B cell (primary cell): ENCODE data around the gene ABCA7. TPM values are rescaled to one million over a fixed set of nuclear protein-coding genes. Genes with fewer than 3 reads are reported as not detected.

Experiments
- ATAC-seq: fragments of 200-7000 bp; cut with Tn5 transposase; one replicate; pipeline ENCODE4 v1.10.0; 2021; ENCODE audit warnings: low read depth, mild to moderate bottlenecking, moderate number of reproducible peaks, moderate library complexity
- CTCF ChIA-PET: fragments of 350-600 bp; sonication (Branson Sonifier 250); formaldehyde crosslinking; loops from one replicate; lab custom pipeline; 2021; ENCODE audit warnings: antibody characterized with exemption, inconsistent platforms; lab: Charles Lee
- POLR2A ChIA-PET: fragments of 350-600 bp; sonication (Branson Sonifier 250); formaldehyde crosslinking; loops from one replicate; lab custom pipeline; 2021; ENCODE audit warnings: antibody characterized with exemption; lab: Charles Lee
- DNase-seq: peaks from one replicate; pipeline ENCODE4 v3.0.0; 2013
- H2AFZ ChIP-seq: 2 replicates; pipeline ENCODE4 v1.6.1; 2012; ENCODE audit warnings: mild to moderate bottlenecking, low read depth, low read length; ENCODE audit not compliant: insufficient read depth, poor library complexity, severe bottlenecking
- H3K27ac ChIP-seq, 2 donors: 1 replicate in 1 of 2; 2 replicates in 1 of 2; pipeline ENCODE4 v1.5.1; 2012 to 2013; ENCODE audit warnings: low read length in 2 of 2, mild to moderate bottlenecking in 2 of 2, moderate library complexity in 1 of 2
- H3K27me3 ChIP-seq, 4 experiments: fragments of 200-600 bp in 1 of 4; sonication (generic) in 1 of 4; replicated peaks in 1 of 4; 1 replicate in 2 of 4; 2 replicates in 2 of 4; pipeline versions ENCODE4 v1.6.1 to v1.7.0; 2013 to 2016; ENCODE audit warnings: low read length in 3 of 4, mild to moderate bottlenecking in 2 of 4, mixed read lengths in 1 of 4, moderate library complexity in 1 of 4; ENCODE audit not compliant: insufficient read depth in 4 of 4, control insufficient read depth in 3 of 4; ENCODE audit errors: control extremely low read depth in 1 of 4
- H3K36me3 ChIP-seq, 2 experiments: replicated peaks in 1 of 2; 1 replicate in 1 of 2; 2 replicates in 1 of 2; pipeline versions ENCODE4 v1.6.1 to v1.7.1; 2013; ENCODE audit warnings: low read length in 1 of 2; ENCODE audit not compliant: insufficient read depth in 2 of 2, control insufficient read depth in 1 of 2; ENCODE audit errors: control extremely low read depth in 1 of 2, extremely low read depth in 1 of 2
- H3K4me1 ChIP-seq, 2 donors: fragments of 200-600 bp in 1 of 2; sonication (generic) in 1 of 2; 1 replicate in 1 of 2; 2 replicates in 1 of 2; pipeline versions ENCODE4 v1.5.1 to v1.6.1; 2013 to 2017; ENCODE audit warnings: low read length in 2 of 2; ENCODE audit not compliant: control insufficient read depth in 2 of 2, insufficient read depth in 2 of 2
- H3K4me2 ChIP-seq: replicated peaks from 2 replicates; pipeline ENCODE3; 2012; ENCODE audit warnings: mild to moderate bottlenecking, low read depth, low read length; ENCODE audit not compliant: poor library complexity, severe bottlenecking
- H3K4me3 ChIP-seq, 5 experiments: fragments of 200-600 bp in 1 of 5; sonication (generic) in 1 of 5; 1 replicate in 3 of 5; 2 replicates in 2 of 5; pipeline versions ENCODE4 v1.5.1 to v1.7.0; 2011 to 2016; ENCODE audit warnings: low read length in 4 of 5, mild to moderate bottlenecking in 4 of 5, low read depth in 2 of 5, control low read depth in 1 of 5, moderate library complexity in 1 of 5; ENCODE audit not compliant: insufficient read depth in 1 of 5; ENCODE audit errors: control extremely low read depth in 1 of 5, extremely low read depth in 1 of 5
- H3K79me2 ChIP-seq: fragments of 200-600 bp; sonication (generic); one replicate; pipeline ENCODE4 v1.6.0; 2016; ENCODE audit warnings: low read length; ENCODE audit not compliant: control insufficient read depth, insufficient read depth
- H3K9ac ChIP-seq: fragments of 200-600 bp; sonication (generic); 2 replicates; pipeline ENCODE4 v1.6.1; 2017; ENCODE audit warnings: mild to moderate bottlenecking, low read length, moderate library complexity
- H3K9me3 ChIP-seq, 3 donors: one replicate each; pipeline versions ENCODE4 v1.6.1 to v1.7.1; 2013; ENCODE audit warnings: low read length in 2 of 3; ENCODE audit not compliant: control insufficient read depth in 2 of 3, insufficient read depth in 1 of 3; ENCODE audit errors: control extremely low read depth in 1 of 3
- H4K20me1 ChIP-seq: 2 replicates; pipeline ENCODE4 v1.6.0; 2012; ENCODE audit warnings: mild to moderate bottlenecking, low read length; ENCODE audit not compliant: insufficient read depth, control insufficient read depth, poor library complexity, severe bottlenecking
- H3K27ac Mint-ChIP-seq: one replicate; pipeline ENCODE4 v1.8.0; 2021; ENCODE audit warnings: mixed read lengths
- H3K27me3 Mint-ChIP-seq: one replicate; pipeline ENCODE4 v1.8.0; 2021; ENCODE audit warnings: mixed read lengths
- H3K4me1 Mint-ChIP-seq: one replicate; pipeline ENCODE4 v1.8.0; 2021; ENCODE audit warnings: mixed read lengths
- H3K4me3 Mint-ChIP-seq: one replicate; pipeline ENCODE4 v1.8.0; 2021; ENCODE audit warnings: mixed read lengths
- H3K9me3 Mint-ChIP-seq: one replicate; pipeline ENCODE4 v1.8.0; 2022; ENCODE audit warnings: mixed read lengths; ENCODE audit not compliant: insufficient read depth
- CTCF ChIP-seq: fragments of 200-600 bp; IDR thresholded peaks from one replicate; pipeline ENCODE4 v1.8.0; 2022; ENCODE audit warnings: antibody characterized with exemption, mild to moderate bottlenecking
- EZH2 ChIP-seq: IDR thresholded peaks from 2 replicates; pipeline ENCODE4 v1.6.1; 2012; ENCODE audit warnings: borderline replicate concordance, low read depth, mild to moderate bottlenecking, moderate library complexity, low read length; ENCODE audit not compliant: insufficient read depth, poor library complexity, severe bottlenecking
- WGBS: methylation state at CpG from one replicate; pipeline ENCODE4 v1.1.5; 2013; ENCODE audit warnings: missing lambda C conversion rate; ENCODE audit not compliant: insufficient coverage; 5-methylcytosine and 5-hydroxymethylcytosine counted together
- intact Hi-C: fragments of 100-400 bp; cut with micrococcal nuclease; formaldehyde crosslinking; loops from one replicate; pipeline ENCODE4 v1.10.0; 2022
- polyA plus RNA-seq: library from polyadenylated mRNA; depleted of rRNA; stranded (reverse); fragments of >200 nt; gene quantifications from 2 replicates; pipeline ENCODE4 v1.2.3, GENCODE V29; 2012
- total RNA-seq, 2 donors: library from RNA; stranded (reverse); fragments of 120-200 nt in 1 of 2; gene quantifications; 1 replicate in 1 of 2; 2 replicates in 1 of 2; pipeline versions ENCODE4 v1.2.3 to v1.2.4, GENCODE V29; 2013 to 2022

ABCA7 gene
- total and polyA plus RNA-seq, 2 donors (not counting 1 experiment from before 2014, with no cell fraction given): 192 to 281 TPM

- Mint-ChIP-seq H3K27me3 (no peaks in the 10 kb centered on the region), H3K27ac (no peak overlapping the region), H3K4me1 (peaks cover 32% of the 10 kb centered on the region), H3K4me3 (no peak overlapping the region), H3K9me3 (no peaks in the 10 kb centered on the region)
- TF ChIP-seq EZH2 (no peak), CTCF (no peak)
- intact Hi-C loops: loop anchor here (10.0 kb wide), 1 partner anchor 136 kb away; the partner anchor contains the start of gene ARID3A
- no peak for DNase-seq
- POLR2A ChIA-PET: interaction anchor here (0.6 to 1.2 kb wide), 4 partner anchors 13 to 43 kb away, joined by 3 to 5 read pairs (median 4); partner anchors contain the start of gene GPX4
- H3K27me3 ChIP-seq: no peaks in the 10 kb centered on the region
- no peak overlapping the region for H3K4me3 ChIP-seq
- peaks cover 6 to 47% of the 10 kb centered on the region in 2 experiments for H3K36me3 ChIP-seq
- H2AFZ ChIP-seq: no peak overlapping the region
- peaks cover 7% of the 10 kb centered on the region for H3K79me2 ChIP-seq
- no peak overlapping the region for H3K4me2 ChIP-seq
- H3K9ac ChIP-seq: no peak overlapping the region
- H3K9me3 ChIP-seq: peaks cover 1 to 69% (median 28%) of the 10 kb centered on the region in 3 donors
- peaks cover 14 to 44% of the 10 kb centered on the region in 2 donors for H3K4me1 ChIP-seq
- no peak overlapping the region for H3K27ac ChIP-seq
- WGBS: 92% methylated on average over 5 of the region's 5 CpGs
- ATAC-seq: no peak
- peaks cover 18% of the 10 kb centered on the region for H4K20me1 ChIP-seq
- CTCF ChIA-PET: interaction anchor here (0.6 kb wide), 1 partner anchor 18 kb away, joined by 3 read pairs; no protein-coding TSS in a partner anchor
These were observed 20.8 kb downstream of the ABCA7 start for GRCh38 chr19:1060689-1061088.

- H3K9me3 ChIP-seq: peaks cover 1 to 56% (median 20%) of the 10 kb centered on the region in 3 donors
- Mint-ChIP-seq H3K27ac (no peak overlapping the region), H3K4me1 (peaks cover 37% of the 10 kb centered on the region), H3K9me3 (no peaks in the 10 kb centered on the region), H3K4me3 (no peak overlapping the region), H3K27me3 (no peaks in the 10 kb centered on the region)
- no peak overlapping the region for H2AFZ ChIP-seq
- no peak for ATAC-seq
- peaks cover 28% of the 10 kb centered on the region for H4K20me1 ChIP-seq
- H3K27me3 ChIP-seq: no peaks in the 10 kb centered on the region
- no peak overlapping the region for H3K4me2 ChIP-seq
- no peak overlapping the region for H3K4me3 ChIP-seq
- WGBS: 97% methylated on average over 20 of the region's 20 CpGs
- ChIA-PET POLR2A (interaction anchor here (0.6 to 1.2 kb wide), 3 partner anchors 15 to 21 kb away, joined by 3 to 5 read pairs (median 4); no protein-coding TSS in a partner anchor), CTCF (no interaction called here)
- no peak overlapping the region for H3K9ac ChIP-seq
- no peak overlapping the region for H3K27ac ChIP-seq
- intact Hi-C loops: loop anchor here (10.0 kb wide), 1 partner anchor 137 kb away; the partner anchor contains the start of gene ARID3A
- peaks cover 7% of the 10 kb centered on the region for H3K79me2 ChIP-seq
- no peak for DNase-seq
- TF ChIP-seq CTCF (no peak), EZH2 (no peak)
- H3K36me3 ChIP-seq: peaks cover 6 to 34% of the 10 kb centered on the region in 2 experiments
- peaks cover 25 to 53% of the 10 kb centered on the region in 2 donors for H3K4me1 ChIP-seq
These were observed 22.1 kb downstream of the ABCA7 start for GRCh38 chr19:1061987-1062386.
